ENCODE data around the gene INSIG1.

INSIG1 gene

GRCh38 chr7:155284496-155285274, 13.0 kb upstream of the INSIG1 start:
- no peak for DNase-seq (ENCODE audit: low read depth in 2 of 2, low spot score in 1 of 2)

DNA sequence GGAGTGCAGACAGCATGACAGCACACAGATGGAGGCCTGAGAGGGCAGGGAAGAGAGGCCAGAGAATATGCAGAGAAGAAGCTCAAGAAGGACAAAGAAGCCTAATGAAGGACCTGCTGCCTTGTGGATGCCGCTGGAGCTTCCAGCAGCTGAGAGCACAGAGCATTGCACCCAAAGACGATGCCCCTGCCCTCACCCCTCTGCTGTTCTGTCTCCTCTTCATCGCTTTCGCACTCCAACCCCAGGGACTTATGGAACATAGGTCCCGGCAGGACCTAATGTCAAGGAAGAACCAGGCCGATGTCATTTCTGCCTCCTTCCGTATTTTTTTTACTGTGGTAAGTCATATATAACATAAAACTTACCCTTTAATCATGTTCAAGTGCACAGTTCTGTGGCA, 12.3 kb upstream of the INSIG1 start:
- DNase-seq (ENCODE audit: low read depth in 2 of 2, low spot score in 1 of 2) = no peak

GRCh38 chr7:155285833-155286232, 11.8 kb upstream of the INSIG1 start:
- DNase-seq (ENCODE audit: low read depth in 2 of 2, low spot score in 1 of 2) = no peak

DNA sequence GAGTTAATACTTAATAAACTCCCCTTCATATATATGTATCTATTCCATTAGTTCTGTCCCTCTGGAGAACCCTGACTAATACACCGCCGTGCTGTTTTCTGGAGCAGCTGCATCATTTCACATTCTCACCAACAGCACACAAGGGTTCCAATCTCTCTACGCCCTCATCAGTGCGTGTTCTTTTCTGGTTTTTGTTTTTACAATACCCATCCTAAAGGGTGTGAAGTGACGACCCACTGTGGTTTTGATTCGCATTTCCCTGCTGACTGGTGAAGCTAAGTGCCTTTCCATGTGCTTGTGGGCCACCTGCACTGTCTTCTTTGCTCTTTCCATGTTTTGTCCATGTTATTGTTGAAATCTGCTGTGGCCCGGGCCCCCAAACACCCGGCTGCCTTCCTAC, 11.0 kb upstream of the INSIG1 start:
- DNase-seq (ENCODE audit: low read depth in 2 of 2, low spot score in 1 of 2) = no peak

DNA sequence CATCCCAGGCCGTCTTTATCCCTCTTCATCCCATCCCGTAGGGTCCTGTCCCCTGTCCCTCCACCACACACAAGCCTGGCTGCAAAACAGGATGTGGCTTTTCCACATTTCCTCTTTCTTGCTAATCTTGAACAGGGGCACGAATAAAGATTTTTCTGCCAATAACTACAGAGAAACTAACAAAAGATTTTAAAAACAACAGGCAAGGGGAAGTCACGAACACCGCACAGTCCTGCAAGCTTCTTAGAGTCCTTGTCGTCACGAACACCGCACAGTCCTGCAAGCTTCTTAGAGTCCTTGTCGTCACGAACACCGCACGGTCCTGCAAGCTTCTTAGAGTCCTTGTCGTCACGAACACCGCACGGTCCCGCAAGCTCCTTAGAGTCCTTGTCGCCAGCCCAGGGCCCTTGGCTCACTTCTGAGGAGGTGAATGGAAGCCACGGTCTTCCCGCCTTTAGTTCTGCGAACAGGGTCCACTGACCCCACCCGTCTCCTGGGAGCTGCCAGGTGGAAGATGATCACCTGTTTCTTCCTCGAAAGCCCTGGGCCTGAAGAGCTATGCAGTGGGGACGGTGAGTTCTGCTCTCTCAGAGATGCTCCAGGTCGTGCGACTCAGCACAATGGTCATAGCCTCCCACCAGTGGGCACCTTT, 10.3 kb upstream of the INSIG1 start:
- no peak for DNase-seq (ENCODE audit: low read depth in 2 of 2, low spot score in 1 of 2)

DNA sequence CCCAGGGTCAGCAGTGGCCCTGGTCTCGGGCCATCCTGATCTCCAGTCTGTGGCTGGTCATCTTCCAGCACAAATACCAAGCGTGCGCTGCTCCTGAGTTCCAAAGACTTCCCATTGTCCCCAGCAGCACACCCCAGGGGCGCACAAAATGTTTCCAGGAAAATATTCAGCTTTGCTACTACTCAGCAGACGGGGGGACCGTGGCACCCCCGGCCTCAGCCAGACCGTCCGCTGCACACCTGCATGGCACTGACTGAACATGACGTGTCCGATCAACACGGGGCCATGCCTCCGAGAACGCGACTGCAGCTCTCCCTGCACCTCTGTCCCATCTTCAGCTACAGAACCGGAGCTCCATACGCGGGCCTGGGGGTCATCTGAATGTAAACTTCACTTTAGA, 9.6 kb upstream of the INSIG1 start:
- DNase-seq (ENCODE audit: low read depth in 2 of 2, low spot score in 1 of 2) = no peak

DNA sequence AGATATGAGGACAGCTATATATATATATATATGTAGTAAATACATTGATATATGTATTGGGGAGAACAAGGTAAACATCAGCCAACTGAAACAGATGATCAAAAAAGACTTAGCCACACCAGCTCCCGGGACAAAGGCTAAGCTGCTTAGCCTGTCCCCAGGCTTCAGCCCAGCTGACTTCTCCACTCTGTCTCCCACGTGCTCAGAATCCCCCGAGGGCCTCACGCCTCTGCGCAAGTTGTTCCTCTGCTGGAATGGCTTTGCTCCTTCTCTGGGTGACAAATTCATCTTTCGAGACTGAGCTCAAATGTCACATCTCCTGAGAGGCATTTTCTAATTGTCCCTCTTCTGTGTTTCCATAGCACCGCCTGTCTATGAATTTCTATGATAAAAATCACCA, 8.6 kb upstream of the INSIG1 start:
- DNase-seq (ENCODE audit: low read depth in 2 of 2, low spot score in 1 of 2) = no peak

- no peak for DNase-seq (ENCODE audit: low read depth in 2 of 2, low spot score in 1 of 2)
These were observed 7.7 kb upstream of the INSIG1 start for GRCh38 chr7:155289949-155290501.

- DNase-seq (ENCODE audit: low read depth in 2 of 2, low spot score in 1 of 2) = no peak
These were observed 6.6 kb upstream of the INSIG1 start for GRCh38 chr7:155291045-155291530.

DNA sequence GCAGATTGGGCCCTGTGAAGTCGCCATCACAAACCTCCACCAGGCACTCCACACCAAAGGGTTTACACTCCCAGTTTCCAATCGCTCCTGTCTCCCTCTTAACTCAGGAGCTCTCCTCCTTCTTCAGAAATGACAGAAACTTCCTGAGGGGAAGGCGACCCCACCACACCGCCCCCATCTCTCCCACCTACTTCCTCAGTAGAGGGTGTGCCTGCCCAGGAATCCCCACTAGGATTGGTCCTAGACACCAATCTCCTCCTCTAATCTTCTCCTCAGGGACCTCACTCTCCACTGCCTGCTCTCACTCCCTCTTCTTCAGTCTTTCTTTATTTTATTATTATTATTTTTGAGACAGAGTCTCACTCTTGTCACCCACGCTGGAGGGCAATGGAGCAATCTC, 5.9 kb upstream of the INSIG1 start:
- DNase-seq (ENCODE audit: low read depth in 2 of 2, low spot score in 1 of 2) = no peak

DNA sequence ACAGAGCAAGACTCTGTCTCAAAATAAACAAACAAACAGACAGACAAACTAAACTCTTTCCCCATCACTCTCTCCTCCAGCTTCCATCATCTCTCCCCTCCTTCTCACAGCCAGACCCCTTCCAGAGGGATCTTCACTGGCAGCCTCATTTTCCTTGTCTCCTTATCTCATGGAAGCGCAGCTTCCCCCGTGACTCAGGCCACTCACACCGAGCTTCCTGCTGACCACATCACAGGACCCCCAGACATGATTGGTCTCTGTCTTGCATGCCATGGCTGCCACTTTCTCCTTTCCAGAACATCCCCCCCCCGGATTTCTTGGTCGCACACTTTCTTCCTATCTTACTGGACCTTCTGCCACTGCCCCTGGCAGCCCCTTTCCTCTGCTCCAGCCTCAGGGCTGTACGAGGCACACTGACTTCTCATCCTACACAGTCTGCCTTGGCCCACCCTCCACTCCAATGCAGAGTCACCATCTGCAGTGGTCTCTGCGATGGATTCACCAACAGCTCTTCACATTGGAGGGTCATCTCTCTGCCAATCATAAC, 4.9 kb upstream of the INSIG1 start:
- DNase-seq (ENCODE audit: low read depth in 2 of 2, low spot score in 1 of 2) = no peak

- DNase-seq (ENCODE audit: low read depth in 2 of 2, low spot score in 1 of 2) = no peak
These were observed 3.8 kb upstream of the INSIG1 start for GRCh38 chr7:155293721-155294510.

- no peak for DNase-seq (ENCODE audit: low read depth in 2 of 2, low spot score in 1 of 2)
These were observed 3.2 kb upstream of the INSIG1 start for GRCh38 chr7:155294511-155294778.

DNA sequence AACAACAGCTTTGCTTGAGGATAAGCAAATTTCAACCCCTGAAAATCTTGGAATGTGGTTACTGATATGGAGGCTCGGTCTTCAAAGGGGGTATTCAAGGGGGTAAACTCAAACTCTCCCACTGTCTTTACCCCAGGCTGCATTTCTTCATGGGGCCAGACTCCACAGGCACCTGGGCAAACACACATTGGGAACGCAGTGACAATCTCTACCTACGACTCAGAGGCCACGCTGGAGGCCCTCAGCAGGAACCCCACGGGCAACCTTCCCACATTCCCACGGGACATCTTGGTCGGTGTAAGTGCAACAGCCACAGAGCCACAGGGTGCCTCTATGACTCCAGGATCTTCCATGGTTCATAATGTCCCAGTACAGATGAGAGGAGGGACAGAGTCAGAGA, 2.2 kb upstream of the INSIG1 start:
- no peak for DNase-seq (ENCODE audit: low read depth in 2 of 2, low spot score in 1 of 2)

DNA sequence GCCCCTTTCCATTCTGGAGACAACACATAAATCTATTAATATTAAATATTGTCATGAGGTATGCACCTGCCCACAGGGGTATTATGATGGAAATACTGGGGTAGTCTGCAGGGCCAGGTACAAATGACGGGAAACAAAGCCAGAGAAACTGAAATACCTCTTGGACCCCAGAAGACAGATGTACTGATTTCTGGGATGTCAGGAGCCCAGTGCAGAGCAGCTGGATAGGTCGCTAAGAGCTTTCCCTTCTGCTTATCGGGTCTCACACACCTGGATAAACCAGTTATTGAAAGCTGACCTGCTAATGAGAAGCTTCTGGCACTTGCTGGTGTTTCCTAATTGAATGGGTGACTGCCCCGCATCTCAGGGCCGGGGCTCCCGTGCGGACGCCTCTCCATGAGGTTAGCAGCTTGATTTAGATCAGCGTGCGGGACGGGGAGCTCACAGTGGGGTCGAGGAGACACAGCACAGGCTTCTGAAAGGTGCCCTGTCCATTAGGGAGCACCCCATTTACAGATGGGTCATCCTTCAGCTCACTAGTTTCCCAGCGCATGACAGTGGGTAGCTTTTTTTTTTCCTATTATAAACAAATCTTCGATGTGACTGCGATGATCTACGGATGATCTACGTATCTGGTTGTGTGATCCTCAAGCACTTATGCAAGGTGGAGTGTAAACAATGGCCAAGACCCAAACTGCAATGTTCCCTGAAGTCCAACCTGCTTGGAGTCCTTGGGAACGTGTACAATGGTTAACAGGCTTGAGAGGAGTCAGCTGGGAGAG, 1.5 kb upstream of the INSIG1 start:
- no peak for DNase-seq (ENCODE audit: low read depth in 2 of 2, low spot score in 1 of 2)

DNA sequence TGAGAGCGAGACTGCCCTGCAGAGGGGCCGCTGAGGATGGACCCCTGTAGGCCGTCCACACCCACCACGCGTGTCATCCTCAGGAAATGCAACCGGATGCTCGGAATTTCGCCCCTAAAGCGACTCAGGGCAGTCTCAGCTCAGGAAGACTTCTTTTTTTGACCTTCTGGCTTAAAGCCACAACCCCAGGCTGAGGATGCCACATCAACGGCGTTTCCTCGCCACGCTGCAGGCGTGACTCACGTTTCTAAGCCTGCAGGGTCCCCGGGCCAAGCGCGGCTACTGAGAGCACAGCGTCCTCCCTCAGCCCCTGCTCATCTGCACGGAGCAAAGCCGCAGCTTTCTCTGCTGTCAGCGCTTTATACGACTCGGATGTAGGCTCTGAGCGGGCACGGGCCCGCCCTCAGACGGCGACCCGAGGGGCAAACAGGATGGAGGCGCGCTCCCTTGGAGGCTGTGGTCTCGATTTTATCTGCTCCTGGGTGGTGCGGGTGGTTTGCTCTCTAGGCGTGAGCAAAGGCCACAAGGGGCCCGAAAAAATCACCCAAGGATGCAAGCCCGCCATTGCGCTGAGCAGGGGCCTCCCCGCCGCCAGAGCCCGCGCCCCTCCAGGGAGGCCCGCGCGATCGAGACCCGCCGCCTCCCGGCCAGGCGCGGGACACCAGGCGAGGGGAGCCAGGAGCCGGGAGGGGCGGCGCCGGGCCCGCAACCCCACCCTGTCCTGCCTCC, 726 bp upstream of the INSIG1 start:
- DNase-seq (ENCODE audit: low read depth in 2 of 2, low spot score in 1 of 2) = peak; percentile 66 to 82

DNA sequence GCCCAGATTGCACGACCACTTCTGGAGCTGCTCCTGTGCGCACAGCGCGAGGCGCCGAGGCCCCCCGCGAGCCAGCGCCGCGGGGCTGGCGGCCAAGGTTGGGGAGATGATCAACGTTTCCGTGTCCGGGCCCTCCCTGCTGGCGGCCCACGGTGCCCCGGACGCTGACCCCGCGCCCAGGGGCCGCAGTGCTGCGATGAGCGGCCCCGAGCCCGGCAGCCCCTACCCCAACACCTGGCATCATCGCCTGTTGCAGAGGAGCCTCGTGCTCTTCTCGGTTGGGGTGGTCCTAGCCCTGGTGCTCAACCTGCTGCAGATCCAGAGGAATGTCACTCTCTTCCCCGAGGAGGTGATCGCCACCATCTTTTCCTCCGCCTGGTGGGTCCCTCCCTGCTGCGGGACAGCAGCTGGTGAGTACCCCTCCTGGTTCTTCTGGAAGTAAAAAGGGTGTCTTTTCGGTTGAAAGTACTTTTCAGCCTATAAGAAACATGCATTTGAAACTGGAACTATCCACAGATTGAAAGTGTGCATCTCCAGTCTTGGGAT, 683 bp downstream of the INSIG1 start:
- no peak for DNase-seq (ENCODE audit: low read depth in 2 of 2, low spot score in 1 of 2)

- peak; percentile 81 to 87 for DNase-seq (ENCODE audit: low read depth in 2 of 2, low spot score in 1 of 2)
These were observed 1.3 kb downstream of the INSIG1 start for GRCh38 chr7:155298834-155299534.

DNA sequence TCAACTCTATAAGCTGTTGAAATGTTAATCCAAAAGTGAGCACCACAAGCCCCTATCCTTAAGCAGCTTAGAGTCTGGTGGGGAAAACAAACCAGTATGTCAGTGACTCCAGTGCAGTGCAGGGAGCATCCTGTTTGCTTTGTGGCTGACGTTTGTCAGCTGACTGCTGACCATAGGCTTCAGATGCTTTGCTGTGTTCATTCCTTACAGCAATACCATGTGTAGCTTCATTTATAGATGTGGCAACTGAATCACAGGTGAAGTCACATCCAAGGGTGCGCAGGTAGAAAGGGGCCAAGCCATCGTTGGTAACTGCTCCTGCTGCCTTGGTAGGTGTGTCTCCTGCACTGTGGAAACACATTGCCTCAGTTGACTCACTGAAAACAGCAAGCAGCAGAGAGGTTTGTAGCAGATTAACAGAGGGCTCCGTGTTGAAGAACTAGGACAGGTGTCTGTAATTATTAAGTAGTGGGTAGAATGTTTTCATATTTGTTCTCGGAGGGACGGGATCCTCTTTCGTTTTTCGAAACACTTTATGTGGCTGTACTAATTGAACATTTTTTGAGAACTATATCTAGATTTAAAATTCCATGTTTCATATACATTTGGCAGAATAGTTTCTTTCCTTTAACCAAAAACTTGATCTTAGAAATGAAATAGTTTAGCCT, 2.0 kb downstream of the INSIG1 start:
- DNase-seq (ENCODE audit: low read depth in 2 of 2, low spot score in 1 of 2) = no peak

All from stimulated activated CD8-positive, alpha-beta memory T cell treated with anti-CD3 and anti-CD28 coated beads, Interleukin-4, amount 100 ng/mL, for 4 hours (primary cell).